ENCODE data around the gene KCTD20.

GRCh38 chr6:36442103-36442670 lies 613 bp upstream of the KCTD20 start:
- TF ChIP-seq POLR2AphosphoS5 (IDR thresholded peaks at IDR 0.05; ENCODE audit: low read depth, low read length) (no peak), SIN3A (IDR thresholded peaks at IDR 0.05; ENCODE audit: borderline replicate concordance, insufficient read depth, low read length) (no peak), REST (IDR thresholded peaks at IDR 0.05; ENCODE audit: insufficient read depth in 1 of 2, low read depth in 2 of 2, low read length in 2 of 2) (no peak), TAF1 (IDR thresholded peaks at IDR 0.05; ENCODE audit: borderline replicate concordance, insufficient read depth, low read length) (no peak), FOXP2 (optimal IDR thresholded peaks at IDR 0.05; ENCODE audit: borderline replicate concordance, extremely low read depth, extremely low read length, insufficient read depth) (no peak)

All from PFSK-1 (cell line).